ENCODE measurements around the gene RAD23A.
"Not testable (repeated sequence)": the region's sequence is repeated elsewhere in the genome, so short reads cannot be mapped to it uniquely, and the experiment has no call there.

RAD23A gene

GRCh38 chr19:12945479-12946091 is at the start of gene RAD23A:
RAD23A (plus strand) TSS chr19:12945862; CDS start chr19:12945949, 87 bp downstream.
- no peaks in the 10 kb centered on the region for H3K9me3 ChIP-seq (ENCODE audit: control insufficient read depth, low read length)
- peak within 1 kb of the TSS; percentile 88 for H3K4me3 ChIP-seq (ENCODE audit: low read length)
- peak; percentile 100 for DNase-seq (ENCODE audit: low read depth)

GRCh38 chr19:12896460-12896859 is 49.2 kb upstream of the RAD23A start:
- no peak for DNase-seq (ENCODE audit: low read depth)
- Histone ChIP-seq H3K27me3 (replicated peaks; ENCODE audit: control insufficient read depth, insufficient read depth, low read length) (no peaks in the 10 kb centered on the region), H3K9me3 (ENCODE audit: control insufficient read depth, low read length) (no peaks in the 10 kb centered on the region), H3K9ac (ENCODE audit: low read length) (no peak overlapping the region), H3K4me1 (ENCODE audit: control insufficient read depth, insufficient read depth, low read length) (peaks cover 6% of the 10 kb centered on the region), H3K4me3 (ENCODE audit: low read length) (no peak overlapping the region), H3K36me3 (ENCODE audit: control insufficient read depth, insufficient read depth, low read length, severe bottlenecking) (peaks cover 43% of the 10 kb centered on the region)

More at GRCh38 chr19:12945479-12946091, at the start of gene RAD23A:
- Histone ChIP-seq H3K27me3 (replicated peaks; ENCODE audit: control insufficient read depth, insufficient read depth, low read length) (no peaks in the 10 kb centered on the region), H3K36me3 (ENCODE audit: control insufficient read depth, insufficient read depth, low read length, severe bottlenecking) (peaks cover 72% of the 10 kb centered on the region), H3K9ac (ENCODE audit: low read length) (peak within 1 kb of the TSS; percentile 93), H3K4me1 (ENCODE audit: control insufficient read depth, insufficient read depth, low read length) (peaks cover 36% of the 10 kb centered on the region)

GRCh38 chr19:12899891-12900518 is 45.7 kb upstream of the RAD23A start:
- no peak overlapping the region for H3K4me3 ChIP-seq (ENCODE audit: low read length)
- no peak for DNase-seq (ENCODE audit: low read depth)
- no peaks in the 10 kb centered on the region for H3K4me1 ChIP-seq (ENCODE audit: control insufficient read depth, insufficient read depth, low read length)
- peaks cover 29% of the 10 kb centered on the region for H3K36me3 ChIP-seq (ENCODE audit: control insufficient read depth, insufficient read depth, low read length, severe bottlenecking)
- no peak overlapping the region for H3K9ac ChIP-seq (ENCODE audit: low read length)
- H3K9me3 ChIP-seq (ENCODE audit: control insufficient read depth, low read length) = no peaks in the 10 kb centered on the region
- H3K27me3 ChIP-seq (replicated peaks; ENCODE audit: control insufficient read depth, insufficient read depth, low read length) = no peaks in the 10 kb centered on the region

GRCh38 chr19:12907166-12907565 is 38.5 kb upstream of the RAD23A start:
- no peaks in the 10 kb centered on the region for H3K36me3 ChIP-seq (ENCODE audit: control insufficient read depth, insufficient read depth, low read length, severe bottlenecking)
- no peak overlapping the region for H3K9ac ChIP-seq (ENCODE audit: low read length)
- peaks cover 2% of the 10 kb centered on the region for H3K4me1 ChIP-seq (ENCODE audit: control insufficient read depth, insufficient read depth, low read length)
- H3K4me3 ChIP-seq (ENCODE audit: low read length) = no peak overlapping the region
- no peaks in the 10 kb centered on the region for H3K9me3 ChIP-seq (ENCODE audit: control insufficient read depth, low read length)
- no peaks in the 10 kb centered on the region for H3K27me3 ChIP-seq (replicated peaks; ENCODE audit: control insufficient read depth, insufficient read depth, low read length)
- no peak for DNase-seq (ENCODE audit: low read depth)

- H3K9ac ChIP-seq (ENCODE audit: low read length) = peak overlapping the region; percentile 61
- no peaks in the 10 kb centered on the region for H3K36me3 ChIP-seq (ENCODE audit: control insufficient read depth, insufficient read depth, low read length, severe bottlenecking)
- DNase-seq (ENCODE audit: low read depth) = no peak
- peak overlapping the region; percentile 57 for H3K4me3 ChIP-seq (ENCODE audit: low read length)
- no peaks in the 10 kb centered on the region for H3K27me3 ChIP-seq (replicated peaks; ENCODE audit: control insufficient read depth, insufficient read depth, low read length)
- no peaks in the 10 kb centered on the region for H3K9me3 ChIP-seq (ENCODE audit: control insufficient read depth, low read length)
- H3K4me1 ChIP-seq (ENCODE audit: control insufficient read depth, insufficient read depth, low read length) = peaks cover 19% of the 10 kb centered on the region
Observed at GRCh38 chr19:12912571-12912970, 33.1 kb upstream of the RAD23A start.

DNA sequence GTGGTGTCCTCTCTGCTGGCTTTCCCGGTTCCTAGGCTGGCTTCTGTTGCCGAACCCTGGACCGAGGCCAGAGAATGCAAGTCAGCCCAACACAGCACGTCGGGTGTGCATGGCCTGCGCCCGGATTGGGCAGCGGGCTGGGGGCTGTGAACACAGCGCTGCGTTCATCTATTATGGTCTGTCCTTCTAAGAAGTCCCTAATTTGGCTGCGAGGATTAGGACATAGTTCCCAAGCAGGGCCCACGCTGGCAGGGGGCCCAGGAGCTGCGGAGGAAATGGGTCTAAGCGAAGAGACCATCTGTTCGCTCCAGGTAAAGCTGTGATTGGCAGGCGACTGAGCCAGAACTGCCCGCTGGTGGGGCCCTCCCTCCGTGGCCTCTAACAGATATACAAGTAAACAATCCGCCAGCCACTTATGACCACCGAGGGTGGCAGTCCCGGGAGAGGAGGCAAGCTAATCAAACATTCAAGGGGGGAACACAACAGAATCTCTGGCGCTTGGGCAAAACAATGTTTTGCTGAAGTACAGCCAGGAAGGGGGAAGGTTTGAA is 32.6 kb upstream of the RAD23A start:
- DNase-seq (ENCODE audit: low read depth) = peak; percentile 59
- Histone ChIP-seq H3K9me3 (ENCODE audit: control insufficient read depth, low read length) (no peaks in the 10 kb centered on the region), H3K36me3 (ENCODE audit: control insufficient read depth, insufficient read depth, low read length, severe bottlenecking) (no peaks in the 10 kb centered on the region), H3K27me3 (replicated peaks; ENCODE audit: control insufficient read depth, insufficient read depth, low read length) (no peaks in the 10 kb centered on the region), H3K4me1 (ENCODE audit: control insufficient read depth, insufficient read depth, low read length) (peaks cover 19% of the 10 kb centered on the region), H3K4me3 (ENCODE audit: low read length) (peak overlapping the region; percentile 57), H3K9ac (ENCODE audit: low read length) (peak overlapping the region; percentile 61)

DNA sequence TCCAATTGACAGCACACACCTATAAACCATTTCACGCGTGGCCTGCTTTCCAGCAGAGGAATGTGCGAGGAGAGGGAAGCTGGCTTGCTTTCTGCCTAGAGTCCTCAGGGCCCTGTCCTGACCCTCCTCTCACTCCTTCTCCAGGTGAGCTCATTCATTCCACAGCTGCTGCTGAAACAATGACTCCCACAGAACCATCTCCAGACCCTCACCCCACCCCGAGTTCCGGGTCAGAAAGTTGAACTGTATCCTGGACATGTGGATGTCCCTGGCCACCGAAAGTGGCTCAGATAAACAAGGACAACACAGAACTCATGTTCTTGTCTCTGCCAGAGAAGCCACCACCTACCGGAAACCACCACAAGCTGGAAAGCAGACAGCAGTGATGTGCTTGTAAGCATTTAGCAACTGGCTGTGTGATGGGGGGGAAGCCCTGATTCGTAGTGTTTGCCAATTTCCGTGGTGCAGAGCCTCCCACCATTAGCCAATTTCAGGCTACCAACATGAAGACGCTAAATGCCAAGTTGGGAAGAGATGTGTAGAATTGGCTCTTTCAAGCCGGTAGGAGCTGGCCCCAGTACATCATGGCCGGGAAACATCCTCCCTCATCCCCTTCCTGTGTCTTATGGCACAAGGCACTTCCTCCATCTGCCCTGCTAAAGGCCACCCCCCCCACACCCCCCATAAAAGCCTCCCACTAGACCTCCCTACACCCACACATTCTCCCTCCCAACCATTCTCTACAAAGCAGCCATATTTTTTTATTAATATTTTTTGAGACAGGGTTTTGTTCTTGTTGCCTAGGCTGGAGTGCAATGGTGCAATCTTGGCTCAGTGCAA is 31.6 kb upstream of the RAD23A start:
- H3K36me3 ChIP-seq (ENCODE audit: control insufficient read depth, insufficient read depth, low read length, severe bottlenecking) = no peaks in the 10 kb centered on the region
- peaks cover 22% of the 10 kb centered on the region for H3K4me1 ChIP-seq (ENCODE audit: control insufficient read depth, insufficient read depth, low read length)
- no peak for DNase-seq (ENCODE audit: low read depth)
- no peaks in the 10 kb centered on the region for H3K9me3 ChIP-seq (ENCODE audit: control insufficient read depth, low read length)
- H3K4me3 ChIP-seq (ENCODE audit: low read length) = no peak overlapping the region
- H3K27me3 ChIP-seq (replicated peaks; ENCODE audit: control insufficient read depth, insufficient read depth, low read length) = no peaks in the 10 kb centered on the region
- no peak overlapping the region for H3K9ac ChIP-seq (ENCODE audit: low read length)

GRCh38 chr19:12915860-12916259 is 29.8 kb upstream of the RAD23A start:
- not testable (repeated sequence) for H3K4me3 ChIP-seq (ENCODE audit: low read length); H3K27me3 ChIP-seq (replicated peaks; ENCODE audit: control insufficient read depth, insufficient read depth, low read length); DNase-seq (ENCODE audit: low read depth); H3K9ac ChIP-seq (ENCODE audit: low read length); H3K9me3 ChIP-seq (ENCODE audit: control insufficient read depth, low read length); H3K36me3 ChIP-seq (ENCODE audit: control insufficient read depth, insufficient read depth, low read length, severe bottlenecking)
- peaks cover 22% of the 10 kb centered on the region for H3K4me1 ChIP-seq (ENCODE audit: control insufficient read depth, insufficient read depth, low read length)

DNA sequence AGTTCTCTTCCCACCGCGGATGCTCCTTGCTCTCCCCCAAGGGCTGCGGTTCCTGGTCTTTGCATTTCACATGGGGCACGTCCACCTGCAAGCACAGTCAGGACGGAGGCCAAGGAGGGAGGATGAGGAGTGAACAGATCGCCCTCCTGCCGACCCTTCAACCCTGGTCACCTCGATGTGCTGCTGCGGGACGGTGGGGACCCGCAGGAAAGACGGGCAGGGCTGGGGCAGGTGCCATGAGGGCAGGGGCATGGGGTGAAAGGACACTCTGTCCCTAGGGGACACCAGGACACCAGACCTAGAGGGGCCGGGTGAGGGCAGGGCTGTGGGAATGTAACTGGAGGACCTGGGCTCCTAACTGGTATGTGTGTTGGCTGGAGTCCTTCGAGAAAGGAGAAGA is 27.4 kb upstream of the RAD23A start:
- peaks cover 10% of the 10 kb centered on the region for H3K4me1 ChIP-seq (ENCODE audit: control insufficient read depth, insufficient read depth, low read length)
- no peaks in the 10 kb centered on the region for H3K9me3 ChIP-seq (ENCODE audit: control insufficient read depth, low read length)
- no peak overlapping the region for H3K9ac ChIP-seq (ENCODE audit: low read length)
- H3K36me3 ChIP-seq (ENCODE audit: control insufficient read depth, insufficient read depth, low read length, severe bottlenecking) = peaks cover 11% of the 10 kb centered on the region
- no peaks in the 10 kb centered on the region for H3K27me3 ChIP-seq (replicated peaks; ENCODE audit: control insufficient read depth, insufficient read depth, low read length)
- DNase-seq (ENCODE audit: low read depth) = no peak
- no peak overlapping the region for H3K4me3 ChIP-seq (ENCODE audit: low read length)

DNA sequence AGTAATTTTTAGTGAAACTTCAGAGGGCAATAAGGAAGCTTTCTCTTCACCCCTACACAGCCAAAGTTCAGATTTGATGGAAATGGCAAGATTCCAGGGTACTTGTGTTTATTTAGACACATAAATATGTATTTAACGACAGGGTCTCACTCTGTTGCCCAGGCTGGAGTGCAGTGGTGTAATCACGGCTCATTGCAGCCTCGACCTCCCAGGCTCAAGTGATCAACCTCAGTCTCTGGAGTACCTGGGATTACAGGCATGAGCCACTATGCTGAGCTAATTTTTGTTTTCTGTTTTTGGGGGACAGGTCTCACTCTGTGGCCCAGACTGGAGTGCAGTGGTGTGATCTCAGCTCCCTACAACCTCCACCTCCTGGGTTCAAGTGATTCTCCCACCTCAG is 24.6 kb upstream of the RAD23A start:
- Histone ChIP-seq H3K27me3 (replicated peaks; ENCODE audit: control insufficient read depth, insufficient read depth, low read length) (no peaks in the 10 kb centered on the region), H3K9ac (ENCODE audit: low read length) (no peak overlapping the region)
- DNase-seq (ENCODE audit: low read depth) = no peak

DNA sequence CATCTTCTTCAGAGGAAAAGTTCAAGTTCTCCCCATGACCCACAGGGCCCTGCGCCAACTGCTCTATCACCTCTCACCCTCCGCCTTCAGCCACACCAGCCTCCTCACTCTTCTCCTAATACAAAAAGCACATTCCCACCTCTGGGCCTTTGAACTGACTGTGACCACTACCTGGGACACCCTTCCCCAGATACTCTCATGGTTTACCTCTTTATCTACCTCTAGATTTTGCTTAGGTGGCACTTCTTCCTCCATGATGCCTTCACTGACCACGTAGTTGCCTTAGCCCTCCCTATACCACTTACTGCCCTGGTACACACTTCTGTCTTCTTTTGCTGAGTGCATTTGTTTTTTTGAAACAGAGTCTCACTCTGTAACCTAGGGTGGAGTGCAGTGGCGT is 22.7 kb upstream of the RAD23A start:
- Histone ChIP-seq H3K36me3 (ENCODE audit: control insufficient read depth, insufficient read depth, low read length, severe bottlenecking) (peaks cover 46% of the 10 kb centered on the region), H3K9me3 (ENCODE audit: control insufficient read depth, low read length) (no peaks in the 10 kb centered on the region), H3K9ac (ENCODE audit: low read length) (no peak overlapping the region), H3K27me3 (replicated peaks; ENCODE audit: control insufficient read depth, insufficient read depth, low read length) (no peaks in the 10 kb centered on the region), H3K4me3 (ENCODE audit: low read length) (no peak overlapping the region), H3K4me1 (ENCODE audit: control insufficient read depth, insufficient read depth, low read length) (peaks cover 3% of the 10 kb centered on the region)
- DNase-seq (ENCODE audit: low read depth) = no peak

More for the DNA sequence above, 24.6 kb upstream of the RAD23A start:
- H3K9me3 ChIP-seq (ENCODE audit: control insufficient read depth, low read length) = no peaks in the 10 kb centered on the region
- H3K36me3 ChIP-seq (ENCODE audit: control insufficient read depth, insufficient read depth, low read length, severe bottlenecking) = peaks cover 31% of the 10 kb centered on the region
- peaks cover 3% of the 10 kb centered on the region for H3K4me1 ChIP-seq (ENCODE audit: control insufficient read depth, insufficient read depth, low read length)
- no peak overlapping the region for H3K4me3 ChIP-seq (ENCODE audit: low read length)
